Measurements from ENCODE around the gene IMP4. TPM values are rescaled to one million over a fixed set of nuclear protein-coding genes. Genes with fewer than 3 reads are reported as not detected.

IMP4 gene
- total and polyA plus RNA-seq, 2 donors (not counting 3 experiments of a cell fraction or from before 2014, with no cell fraction given), result 74.0 to 149 TPM

DNA sequence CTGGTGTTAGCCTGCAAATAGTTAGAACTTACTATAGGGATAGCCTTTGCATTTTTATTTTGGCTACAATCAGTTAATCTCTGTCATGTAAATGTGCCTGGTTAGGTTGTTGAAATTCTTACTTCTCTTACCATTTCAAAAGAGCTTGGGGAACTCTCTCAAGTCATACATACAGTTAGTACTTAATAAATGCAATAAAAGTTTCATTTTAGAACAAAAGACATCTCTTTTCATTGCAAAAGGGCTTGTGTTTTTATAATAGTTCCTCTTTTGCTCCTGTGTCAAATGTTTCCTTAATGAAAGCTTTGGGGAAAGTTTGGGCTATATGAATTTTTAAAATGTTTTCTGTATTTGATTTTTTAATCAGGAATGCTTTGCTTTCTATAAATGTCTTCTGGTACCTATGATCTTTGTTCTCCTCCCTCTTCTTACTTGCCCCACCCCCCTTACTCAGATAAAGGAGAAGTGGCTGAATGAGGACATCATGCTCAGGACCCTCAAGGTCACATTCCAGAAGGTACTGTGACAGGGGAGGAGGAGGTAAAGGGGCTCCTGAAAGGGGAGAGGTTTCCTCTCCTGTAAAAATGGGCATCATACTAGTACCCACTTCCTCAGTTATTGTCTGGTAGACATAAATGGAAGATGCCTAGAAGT is 26.7 kb downstream of the IMP4 start:
- Histone ChIP-seq H3K9me3 (replicated peaks; ENCODE audit: control insufficient read depth, insufficient read depth, low read length) (no peaks in the 10 kb centered on the region), H3K4me2 (ENCODE audit: insufficient read depth, low read length) (no peak overlapping the region), H3K27me3 (ENCODE audit: control insufficient read depth in 2 of 2, insufficient read depth in 2 of 2, low read length in 2 of 2) (no peaks in the 10 kb centered on the region), H3K27ac (ENCODE audit: insufficient read depth, low read depth, low read length) (no peak overlapping the region), H3K4me3 (replicated peaks in 1 of 3; ENCODE audit: insufficient read depth in 1 of 3, low read depth in 1 of 3, low read length in 3 of 3) (no peak overlapping the region), H3K4me1 (ENCODE audit: control insufficient read depth, extremely low read depth, insufficient read depth, low read length) (peaks cover 14% of the 10 kb centered on the region), H3K79me2 (ENCODE audit: control insufficient read depth, insufficient read depth, low read length) (peaks cover 5% of the 10 kb centered on the region), H4K20me1 (replicated peaks; ENCODE audit: control insufficient read depth, extremely low read depth, insufficient read depth, low read length) (no peaks in the 10 kb centered on the region), H3K9ac (replicated peaks; ENCODE audit: extremely low read depth, insufficient read depth, low read length) (no peak overlapping the region), H3K36me3 (ENCODE audit: control insufficient read depth in 2 of 2, extremely low read depth in 1 of 2, insufficient read depth in 2 of 2, low read length in 2 of 2) (no peaks in the 10 kb centered on the region), H3K9me1 (replicated peaks; ENCODE audit: control insufficient read depth, extremely low read depth, insufficient read depth, low read length) (no peaks in the 10 kb centered on the region), H2AFZ (ENCODE audit: low read depth, low read length) (no peak overlapping the region)
- no peak for FAIRE-seq
- ChIA-PET POLR2A (no interaction called here), CTCF (interaction anchor here (1.2 to 1.7 kb wide), 3 partner anchors 14 to 16 kb away, joined by 4 to 5 read pairs (median 5); partner anchors contain the start of gene PTPN18)
- intact Hi-C loops (cut with micrococcal nuclease) (no loop called here), dilution Hi-C loops (cut with MboI; ENCODE audit: extremely low pct_ligation_motif_present, low sequenced_read_pairs) (no loop called here)
- no TSS peak for BruUV-seq (replicated peaks)
- no peak for DNase-seq (ENCODE audit: low read depth, low spot score)
- TF ChIP-seq GATA2 (IDR thresholded peaks at IDR 0.05; ENCODE audit: insufficient read depth, insufficient read length, low read depth, low read length) (no peak), JUN (IDR thresholded peaks at IDR 0.05; ENCODE audit: borderline replicate concordance, insufficient read depth, insufficient read length, low read depth) (no peak), EZH2 (IDR thresholded peaks at IDR 0.05; ENCODE audit: borderline replicate concordance, low read depth, low read length, severe bottlenecking) (no peak), MYC (IDR thresholded peaks at IDR 0.05; ENCODE audit: low read depth, low read length) (no peak), FOS (IDR thresholded peaks at IDR 0.05; ENCODE audit: borderline replicate concordance, insufficient read depth, low read length) (no peak), POLR2A (IDR thresholded peaks at IDR 0.05; ENCODE audit: low read depth, low read length) (no peak), POLR2AphosphoS5 (IDR thresholded peaks at IDR 0.05; ENCODE audit: insufficient read depth, low read depth, low read length) (no peak)
- TF ChIP-seq, protein P1, sequence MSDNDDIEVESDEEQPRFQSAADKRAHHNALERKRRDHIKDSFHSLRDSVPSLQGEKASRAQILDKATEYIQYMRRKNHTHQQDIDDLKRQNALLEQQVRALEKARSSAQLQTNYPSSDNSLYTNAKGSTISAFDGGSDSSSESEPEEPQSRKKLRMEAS (IDR thresholded peaks at IDR 0.05; ENCODE audit: insufficient read depth, insufficient read length), result no peak
- TF ChIP-seq, protein P2, sequence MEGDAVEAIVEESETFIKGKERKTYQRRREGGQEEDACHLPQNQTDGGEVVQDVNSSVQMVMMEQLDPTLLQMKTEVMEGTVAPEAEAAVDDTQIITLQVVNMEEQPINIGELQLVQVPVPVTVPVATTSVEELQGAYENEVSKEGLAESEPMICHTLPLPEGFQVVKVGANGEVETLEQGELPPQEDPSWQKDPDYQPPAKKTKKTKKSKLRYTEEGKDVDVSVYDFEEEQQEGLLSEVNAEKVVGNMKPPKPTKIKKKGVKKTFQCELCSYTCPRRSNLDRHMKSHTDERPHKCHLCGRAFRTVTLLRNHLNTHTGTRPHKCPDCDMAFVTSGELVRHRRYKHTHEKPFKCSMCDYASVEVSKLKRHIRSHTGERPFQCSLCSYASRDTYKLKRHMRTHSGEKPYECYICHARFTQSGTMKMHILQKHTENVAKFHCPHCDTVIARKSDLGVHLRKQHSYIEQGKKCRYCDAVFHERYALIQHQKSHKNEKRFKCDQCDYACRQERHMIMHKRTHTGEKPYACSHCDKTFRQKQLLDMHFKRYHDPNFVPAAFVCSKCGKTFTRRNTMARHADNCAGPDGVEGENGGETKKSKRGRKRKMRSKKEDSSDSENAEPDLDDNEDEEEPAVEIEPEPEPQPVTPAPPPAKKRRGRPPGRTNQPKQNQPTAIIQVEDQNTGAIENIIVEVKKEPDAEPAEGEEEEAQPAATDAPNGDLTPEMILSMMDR (IDR thresholded peaks at IDR 0.05; ENCODE audit: extremely low read depth in 1 of 2, insufficient read depth in 1 of 2, low read depth in 1 of 2, low read length in 2 of 2), result no peak

All from endothelial cell of umbilical vein (primary cell).